Upper lobe of left lung (tissue), 6 donors: ENCODE measurements around the gene PCNX2. TPM values are rescaled to one million over a fixed set of nuclear protein-coding genes. Genes with fewer than 3 reads are reported as not detected.

Experiments
- ATAC-seq, 2 donors: fragments of 200-7000 bp; cut with Tn5 transposase; one replicate each; pipeline ENCODE4 v1.9.1; 2022; ENCODE audit warnings: mild to moderate bottlenecking in 2 of 2, moderate library complexity in 2 of 2; ENCODE audit not compliant: low FRiP score in 2 of 2
- DNase-seq, 2 donors: peaks; one replicate each; pipeline ENCODE4 v3.0.0-alpha.2; 2019 to 2020
- H3K27ac ChIP-seq, 4 donors: fragments of 200-600 bp; sonication (generic); one replicate each; pipeline ENCODE4 v1.5.1; 2016 to 2019
- H3K27me3 ChIP-seq, 4 donors: fragments of 200-600 bp; sonication (generic); one replicate each; pipeline ENCODE4 v1.5.1; 2017 to 2019
- H3K36me3 ChIP-seq, 4 donors: fragments of 200-600 bp; sonication (generic); one replicate each; pipeline ENCODE4 v1.5.1; 2016 to 2019
- H3K4me1 ChIP-seq, 4 donors: fragments of 200-600 bp; sonication (generic); one replicate each; pipeline ENCODE4 v1.5.1; 2018 to 2019
- H3K4me3 ChIP-seq, 4 donors: fragments of 200-600 bp; sonication (generic); one replicate each; pipeline ENCODE4 v1.5.1; 2017 to 2019; ENCODE audit warnings: mild to moderate bottlenecking in 2 of 4, moderate library complexity in 1 of 4
- H3K9me3 ChIP-seq, 4 donors: fragments of 200-600 bp; sonication (generic); one replicate each; pipeline ENCODE4 v1.5.1; 2018 to 2019
- EP300 ChIP-seq, 4 donors: sonication (generic); formaldehyde crosslinking; IDR thresholded peaks; one replicate each; pipeline ENCODE4 v1.5.1; 2017; ENCODE audit warnings: antibody characterized with exemption in 4 of 4, control low read depth in 2 of 4
- POLR2A ChIP-seq, 4 donors: fragments of 450-650 bp; IDR thresholded peaks; one replicate each; pipeline ENCODE4 v1.5.1; 2016 to 2017; ENCODE audit warnings: antibody characterized with exemption in 4 of 4, mild to moderate bottlenecking in 2 of 4
- POLR2AphosphoS5 ChIP-seq, 2 donors: sonication (generic); formaldehyde crosslinking; IDR thresholded peaks; one replicate each; pipeline ENCODE4 v1.5.1; 2017; ENCODE audit warnings: antibody characterized with exemption in 2 of 2
- WGBS, 2 donors: methylation state at CpG; one replicate each; pipeline ENCODE4 v1.1.5; 2017 to 2018; 5-methylcytosine and 5-hydroxymethylcytosine counted together
- total RNA-seq, 6 donors: library from RNA; depleted of rRNA in 4 of 6; stranded (reverse); fragments of >200 nt in 4 of 6; gene quantifications; one replicate each; pipeline versions ENCODE4 v1.1.0 to v1.2.1, GENCODE V29; 2016 to 2021
- TF ChIP-seq, protein P1 (sequence below), 6 experiments: fragments of 450-650 bp in 4 of 6; fragments of 200-600 bp in 2 of 6; sonication (generic) in 2 of 6; IDR thresholded peaks; one replicate each; pipeline ENCODE4 v1.5.1; 2016 to 2019; ENCODE audit warnings: antibody characterized with exemption in 6 of 6
- donor health status: DM: no; HTN: no; CAD: no; lungs with moderate emphysema.
- donor health status: DM: no; HTN: yes; CAD: no; lungs with severe emphysema.

PCNX2 gene
- total RNA-seq, 6 donors from 2014 or later, result 8.2 to 27.2 (median 14.5) TPM

DNA sequence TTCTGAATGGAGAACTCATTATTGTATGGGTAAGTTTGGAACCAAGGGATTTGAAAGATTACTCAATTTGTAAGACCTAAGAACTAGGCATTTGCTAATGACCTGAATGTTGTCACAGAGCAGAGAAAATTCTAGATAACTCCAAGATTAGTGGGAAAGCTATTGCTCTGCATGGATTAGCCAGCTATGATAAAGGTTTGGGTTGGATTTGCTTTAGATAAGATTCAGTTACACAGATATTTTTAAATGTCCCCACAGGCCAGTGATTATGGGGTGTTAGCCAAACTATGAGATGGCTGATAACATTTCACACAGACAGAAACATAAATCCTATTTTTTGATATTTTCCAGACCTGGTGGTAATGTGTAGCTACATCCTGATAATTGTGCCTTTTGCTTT is 256.9 kb downstream of the PCNX2 start:
- no peaks in the 10 kb centered on the region for H3K4me1 ChIP-seq
- H3K36me3 ChIP-seq, result no peaks in the 10 kb centered on the region
- H3K4me3 ChIP-seq, result no peak overlapping the region
- no peak overlapping the region for H3K27ac ChIP-seq
- H3K9me3 ChIP-seq, result no peaks in the 10 kb centered on the region
- ATAC-seq (no peak), DNase-seq (no peak)
- TF ChIP-seq POLR2AphosphoS5 (IDR thresholded peaks at IDR 0.05) (no peak), EP300 (IDR thresholded peaks at IDR 0.05) (no peak), POLR2A (IDR thresholded peaks at IDR 0.05) (no peak)
- TF ChIP-seq, protein P1, sequence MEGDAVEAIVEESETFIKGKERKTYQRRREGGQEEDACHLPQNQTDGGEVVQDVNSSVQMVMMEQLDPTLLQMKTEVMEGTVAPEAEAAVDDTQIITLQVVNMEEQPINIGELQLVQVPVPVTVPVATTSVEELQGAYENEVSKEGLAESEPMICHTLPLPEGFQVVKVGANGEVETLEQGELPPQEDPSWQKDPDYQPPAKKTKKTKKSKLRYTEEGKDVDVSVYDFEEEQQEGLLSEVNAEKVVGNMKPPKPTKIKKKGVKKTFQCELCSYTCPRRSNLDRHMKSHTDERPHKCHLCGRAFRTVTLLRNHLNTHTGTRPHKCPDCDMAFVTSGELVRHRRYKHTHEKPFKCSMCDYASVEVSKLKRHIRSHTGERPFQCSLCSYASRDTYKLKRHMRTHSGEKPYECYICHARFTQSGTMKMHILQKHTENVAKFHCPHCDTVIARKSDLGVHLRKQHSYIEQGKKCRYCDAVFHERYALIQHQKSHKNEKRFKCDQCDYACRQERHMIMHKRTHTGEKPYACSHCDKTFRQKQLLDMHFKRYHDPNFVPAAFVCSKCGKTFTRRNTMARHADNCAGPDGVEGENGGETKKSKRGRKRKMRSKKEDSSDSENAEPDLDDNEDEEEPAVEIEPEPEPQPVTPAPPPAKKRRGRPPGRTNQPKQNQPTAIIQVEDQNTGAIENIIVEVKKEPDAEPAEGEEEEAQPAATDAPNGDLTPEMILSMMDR (IDR thresholded peaks at IDR 0.05), result no peak
- no peaks in the 10 kb centered on the region for H3K27me3 ChIP-seq

- TF ChIP-seq POLR2AphosphoS5 (IDR thresholded peaks at IDR 0.05) (no peak), POLR2A (IDR thresholded peaks at IDR 0.05) (no peak), EP300 (IDR thresholded peaks at IDR 0.05) (no peak)
- TF ChIP-seq, protein P1 (IDR thresholded peaks at IDR 0.05), result no peak
- DNase-seq, result no peak
- ATAC-seq, result no peak
- Histone ChIP-seq H3K27ac (no peak overlapping the region), H3K27me3 (no peaks in the 10 kb centered on the region), H3K9me3 (no peaks in the 10 kb centered on the region), H3K36me3 (no peaks in the 10 kb centered on the region), H3K4me3 (no peak overlapping the region), H3K4me1 (no peaks in the 10 kb centered on the region)
Measured at GRCh38 chr1:233037843-233038242, 257.7 kb downstream of the PCNX2 start.

- DNase-seq, result no peak
- no peak for ATAC-seq
- Histone ChIP-seq H3K9me3 (no peaks in the 10 kb centered on the region), H3K36me3 (no peaks in the 10 kb centered on the region), H3K27ac (no peak overlapping the region), H3K27me3 (no peaks in the 10 kb centered on the region), H3K4me3 (no peak overlapping the region), H3K4me1 (no peaks in the 10 kb centered on the region)
- WGBS, 2 donors, result 80 to 85% methylated on average over 5 of the region's 5 CpGs
- TF ChIP-seq EP300 (IDR thresholded peaks at IDR 0.05) (no peak), POLR2A (IDR thresholded peaks at IDR 0.05) (no peak), POLR2AphosphoS5 (IDR thresholded peaks at IDR 0.05) (no peak)
- TF ChIP-seq, protein P1 (IDR thresholded peaks at IDR 0.05), result no peak
Measured at GRCh38 chr1:233034836-233035235, 260.7 kb downstream of the PCNX2 start.

GRCh38 chr1:233033361-233033760 is 262.2 kb downstream of the PCNX2 start:
- peak in 1 of 2 donors; percentile 77 for ATAC-seq
- WGBS, 2 donors, result 89% methylated on average over 3 of the region's 3 CpGs
- Histone ChIP-seq H3K9me3 (no peaks in the 10 kb centered on the region), H3K27me3 (no peaks in the 10 kb centered on the region), H3K36me3 (no peaks in the 10 kb centered on the region), H3K4me1 (no peaks in the 10 kb centered on the region), H3K4me3 (no peak overlapping the region), H3K27ac (no peak overlapping the region)
- DNase-seq, result no peak
- TF ChIP-seq, protein P1 (IDR thresholded peaks at IDR 0.05), result no peak
- TF ChIP-seq POLR2AphosphoS5 (IDR thresholded peaks at IDR 0.05) (no peak), POLR2A (IDR thresholded peaks at IDR 0.05) (no peak), EP300 (IDR thresholded peaks at IDR 0.05) (no peak)

DNA sequence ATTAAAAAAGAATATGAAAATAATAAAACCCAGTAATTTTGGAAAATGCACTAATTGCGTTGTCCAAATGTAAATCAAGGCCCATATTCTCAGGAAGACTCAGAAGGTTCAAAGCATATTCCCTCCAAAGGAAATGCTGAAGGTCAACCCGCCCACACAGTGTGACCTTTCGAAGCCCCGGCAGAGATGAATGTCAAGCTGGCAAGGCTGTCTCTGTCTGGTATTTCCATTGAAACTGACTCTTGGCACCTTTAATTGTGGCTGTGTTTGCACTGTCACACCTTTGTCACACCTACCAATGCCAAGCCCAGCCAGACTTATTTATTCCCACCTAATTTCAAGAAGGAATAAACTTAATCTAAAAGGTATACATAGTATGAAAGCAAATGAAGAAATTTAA is 262.6 kb downstream of the PCNX2 start:
- TF ChIP-seq POLR2AphosphoS5 (IDR thresholded peaks at IDR 0.05) (no peak), EP300 (IDR thresholded peaks at IDR 0.05) (no peak), POLR2A (IDR thresholded peaks at IDR 0.05) (no peak)
- TF ChIP-seq, protein P1 (IDR thresholded peaks at IDR 0.05), result no peak
- ATAC-seq (no peak), DNase-seq (no peak)
- H3K27ac ChIP-seq, result no peak overlapping the region
- no peaks in the 10 kb centered on the region for H3K9me3 ChIP-seq
- H3K36me3 ChIP-seq, result no peaks in the 10 kb centered on the region
- H3K4me3 ChIP-seq, result no peak overlapping the region
- WGBS, 2 donors, result 77% methylated on average over 4 of the region's 4 CpGs
- H3K27me3 ChIP-seq, result no peaks in the 10 kb centered on the region
- H3K4me1 ChIP-seq, result no peaks in the 10 kb centered on the region
